GM19438 (cell line): Measurements from ENCODE around the gene IL27RA.
A peak's percentile ranks its signal among the peaks of the same experiment; 100 is the strongest.

Experiments used
- ATAC-seq: cut with Tn5 transposase; IDR thresholded peaks from one replicate; pipeline ENCODE4 v1.9.1; 2021; ENCODE audit warnings: low read depth; ENCODE audit not compliant: unreplicated experiment

The IL27RA gene

DNA sequence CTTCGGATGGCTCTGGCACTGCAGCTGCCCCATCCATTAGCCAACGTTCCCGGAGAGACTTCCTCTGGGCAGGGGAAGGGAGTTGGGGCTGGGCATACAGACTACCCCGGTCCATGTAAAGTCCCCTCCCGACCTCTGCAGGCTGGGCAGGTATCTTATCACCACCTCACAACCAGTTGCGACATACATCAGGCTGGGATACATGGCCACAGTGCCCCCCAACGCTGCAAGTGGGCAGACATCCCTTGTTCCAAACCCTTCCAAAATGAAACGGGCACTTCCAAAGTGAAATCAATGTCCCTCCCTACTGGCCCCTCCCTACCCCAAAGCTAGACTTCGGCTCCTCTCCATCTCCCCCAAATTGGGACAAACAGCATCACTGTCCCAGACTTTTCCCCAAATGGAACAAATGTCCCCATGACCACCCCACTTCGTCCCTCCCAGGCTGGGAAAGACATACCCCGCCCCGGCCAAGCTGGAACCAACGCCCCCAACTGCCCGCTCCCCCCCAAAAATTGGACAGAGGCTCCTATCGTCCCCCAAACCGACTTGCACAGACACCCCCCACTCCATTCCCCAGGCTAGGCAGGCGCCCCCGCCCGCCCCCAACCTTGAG is 25.3 kb downstream of the IL27RA start:
- ATAC-seq, result no peak

DNA sequence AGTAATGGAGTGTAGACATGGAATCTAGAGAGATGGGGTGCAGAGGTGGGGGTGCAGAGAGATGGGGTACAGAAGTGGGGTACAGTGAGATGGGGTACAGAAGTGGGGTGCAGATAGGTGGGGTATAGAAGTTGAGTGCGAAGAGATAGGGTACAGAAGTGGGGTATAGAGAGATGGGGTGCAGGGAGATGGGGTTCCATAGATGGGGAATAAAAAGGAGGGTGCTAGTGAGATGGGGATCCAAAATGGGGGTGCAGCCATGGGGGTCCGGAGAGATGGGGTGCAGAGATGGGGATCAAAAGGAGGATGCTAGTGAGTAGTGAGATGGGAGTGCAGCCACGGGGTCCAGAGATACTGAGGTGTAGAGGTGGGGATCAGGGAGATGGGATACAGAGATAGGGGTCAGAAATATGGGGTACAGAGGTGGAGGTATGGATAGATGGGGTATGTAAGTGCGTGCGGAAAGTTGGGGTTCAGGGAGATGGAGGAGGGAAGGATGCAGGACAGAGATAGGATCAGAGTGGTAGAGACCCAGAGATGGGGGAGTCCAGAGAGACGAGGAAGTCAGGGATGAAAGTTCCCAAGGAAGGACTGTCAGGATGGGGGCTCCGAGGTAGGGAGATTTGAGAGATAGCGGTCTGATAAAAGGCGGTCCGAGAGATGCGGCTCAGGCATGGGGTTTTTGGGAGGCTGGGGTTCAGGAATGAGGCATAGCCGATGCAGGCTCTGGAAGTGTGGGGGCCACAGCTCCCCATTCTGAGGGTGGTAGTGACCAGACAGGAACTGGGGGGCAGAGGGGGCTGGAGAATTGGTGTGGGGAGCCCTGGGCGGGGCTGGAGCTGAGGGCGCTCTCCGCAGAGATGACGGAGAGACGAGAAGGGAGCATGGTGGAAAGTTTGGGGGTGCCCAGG is 26.9 kb downstream of the IL27RA start:
- no peak for ATAC-seq

DNA sequence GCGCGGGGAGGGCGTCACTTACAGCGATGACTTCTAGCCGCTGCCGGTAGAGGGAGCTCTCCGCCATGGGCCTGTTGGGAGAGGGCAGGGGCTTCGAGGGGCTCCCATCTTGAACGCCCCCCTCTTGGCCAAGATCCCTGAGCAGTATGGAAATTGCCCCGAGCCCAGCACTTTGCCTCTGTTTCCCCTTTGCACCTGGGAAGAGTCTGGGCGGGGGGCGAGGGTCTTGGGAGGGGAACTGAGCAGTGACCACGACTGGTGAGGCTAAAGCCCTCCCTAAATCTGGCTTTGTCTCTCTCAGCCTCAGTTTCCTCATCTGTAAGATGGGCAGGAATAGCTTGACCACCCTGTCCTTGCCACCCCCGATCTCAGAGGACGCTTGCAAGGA is 27.5 kb downstream of the IL27RA start:
- no peak for ATAC-seq

DNA sequence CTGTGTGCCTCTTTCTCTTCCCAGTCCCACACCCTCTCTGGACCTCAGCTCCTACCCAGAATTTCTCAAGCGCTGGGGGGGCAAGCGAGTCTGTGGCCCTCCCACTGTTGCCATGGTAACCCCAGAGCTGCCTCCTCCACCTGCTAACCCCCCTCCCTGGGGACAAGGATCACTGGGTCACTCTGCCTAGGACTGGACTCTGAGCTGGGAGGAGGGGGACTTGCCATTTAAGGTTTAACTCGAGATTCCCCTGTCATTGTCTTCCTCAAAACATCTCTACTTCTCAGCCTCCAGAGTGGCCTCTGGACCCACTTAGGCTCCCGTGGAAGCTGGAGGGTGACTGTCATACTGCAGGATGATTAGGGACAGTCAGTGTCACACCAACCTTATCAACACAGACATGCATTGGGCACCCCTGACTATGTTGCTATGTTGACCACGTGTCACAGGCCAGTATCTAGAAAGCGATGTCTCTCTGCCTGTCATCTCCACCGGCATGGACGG is 28.1 kb downstream of the IL27RA start:
- ATAC-seq, result no peak

DNA sequence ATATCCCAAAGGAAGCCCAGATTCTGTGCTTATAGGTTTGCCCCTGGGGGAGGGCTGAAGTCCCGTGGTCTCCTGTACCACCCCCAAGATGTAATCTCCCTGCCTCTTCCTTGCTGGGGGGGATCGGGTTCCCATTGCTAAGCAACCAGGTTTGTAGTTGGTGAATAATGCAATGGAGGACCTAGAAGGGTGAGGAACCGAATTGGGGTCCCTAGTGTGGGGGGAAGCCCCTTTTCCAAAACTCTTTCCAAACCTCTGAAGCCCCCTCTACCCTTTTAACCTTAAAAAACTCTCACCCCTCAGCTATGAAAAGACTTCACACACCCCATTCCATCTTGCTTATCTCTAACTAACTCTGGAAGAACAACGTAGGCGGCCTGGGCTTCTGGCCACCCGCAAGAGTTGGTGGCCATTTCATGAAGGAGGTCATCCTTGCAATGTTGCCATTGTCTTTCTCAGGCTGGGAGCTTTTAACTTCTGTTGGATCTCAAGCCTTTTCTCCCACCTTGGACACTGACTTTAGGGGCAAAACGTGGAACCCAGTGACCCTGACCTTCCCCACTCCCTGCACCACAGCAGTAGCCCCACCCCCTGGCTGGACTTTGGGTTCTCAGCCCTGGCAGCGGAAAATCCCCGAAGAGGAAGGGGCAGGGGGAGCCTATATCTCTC is 29.7 kb downstream of the IL27RA start:
- no peak for ATAC-seq

DNA sequence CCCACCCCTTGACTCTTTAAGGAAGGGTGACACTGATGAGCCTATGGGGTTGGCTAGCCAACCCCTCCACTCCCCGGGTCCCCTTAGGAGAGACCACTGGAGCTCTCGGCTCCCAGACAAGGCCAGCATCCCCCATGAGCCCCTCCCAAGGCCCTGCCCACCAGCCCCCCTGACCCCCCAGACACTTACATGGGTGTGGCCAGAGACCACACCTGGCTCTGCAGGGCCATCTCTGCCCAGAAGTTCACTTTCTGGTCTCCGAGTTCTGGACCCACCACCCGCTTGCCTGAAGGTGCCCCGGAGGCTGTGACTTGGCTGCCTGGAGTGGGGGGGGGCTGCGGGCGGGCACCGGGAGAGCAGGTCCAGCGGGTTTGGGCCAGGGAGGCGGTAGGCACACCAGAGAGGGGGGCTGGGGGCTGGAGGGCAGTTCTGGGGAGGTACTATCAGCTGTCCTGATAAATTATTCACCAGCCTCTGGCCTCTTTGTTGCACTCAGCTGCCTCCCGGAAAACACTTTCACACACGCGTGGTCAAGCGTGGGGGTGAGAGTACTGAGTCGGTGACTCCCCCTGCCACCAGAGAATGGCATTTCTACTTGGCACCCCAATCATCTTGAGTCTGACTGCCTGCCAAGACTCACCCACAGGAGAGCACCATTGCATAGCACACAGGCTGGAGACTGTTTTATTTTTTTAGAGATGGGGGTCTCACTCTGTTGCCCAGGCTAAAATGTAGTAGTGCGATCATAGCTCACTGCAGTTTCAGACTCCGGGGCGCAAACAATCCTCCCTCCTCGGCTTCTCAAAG is 30.4 kb downstream of the IL27RA start, which contains the start of gene PALM3:
TSS of gene PALM3 (minus strand) at position 326 of the 807 bp plus-strand sequence. CDS start at position 230, 96 bp downstream.
- ATAC-seq, result no peak

DNA sequence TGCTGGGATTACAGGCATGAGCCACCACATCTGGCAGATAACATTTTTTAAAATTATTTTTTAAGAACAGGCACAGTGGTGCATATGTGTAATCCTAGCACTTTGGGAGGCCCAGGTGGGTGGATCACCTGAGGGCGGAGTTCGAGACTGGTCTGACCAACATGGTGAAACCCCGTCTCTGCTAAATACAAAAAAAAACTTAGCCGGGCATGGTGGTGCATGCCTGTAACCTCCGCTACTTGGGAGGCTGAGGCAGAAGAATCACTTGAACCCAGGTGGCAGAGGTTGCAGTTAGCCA is 30.9 kb downstream of the IL27RA start:
- ATAC-seq, result no peak

DNA sequence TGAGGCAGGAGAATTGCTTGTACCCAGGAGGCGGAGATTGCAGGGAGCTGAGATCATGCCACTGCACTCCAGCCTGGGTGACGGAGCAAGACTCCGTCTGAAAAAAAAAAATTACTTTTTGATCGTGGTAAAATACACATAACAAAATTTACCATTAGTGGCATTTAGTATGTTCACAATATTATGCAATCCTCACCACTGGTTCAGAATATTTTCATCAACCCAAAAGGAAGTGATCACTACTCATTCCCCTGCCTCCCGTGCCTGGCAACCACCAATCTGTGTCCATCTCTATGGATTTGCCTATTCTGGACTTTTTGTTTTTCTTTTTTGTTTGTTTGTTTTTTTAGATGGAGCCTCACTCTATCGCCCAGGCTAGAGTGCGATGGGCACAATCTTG is 31.5 kb downstream of the IL27RA start:
- no peak for ATAC-seq

DNA sequence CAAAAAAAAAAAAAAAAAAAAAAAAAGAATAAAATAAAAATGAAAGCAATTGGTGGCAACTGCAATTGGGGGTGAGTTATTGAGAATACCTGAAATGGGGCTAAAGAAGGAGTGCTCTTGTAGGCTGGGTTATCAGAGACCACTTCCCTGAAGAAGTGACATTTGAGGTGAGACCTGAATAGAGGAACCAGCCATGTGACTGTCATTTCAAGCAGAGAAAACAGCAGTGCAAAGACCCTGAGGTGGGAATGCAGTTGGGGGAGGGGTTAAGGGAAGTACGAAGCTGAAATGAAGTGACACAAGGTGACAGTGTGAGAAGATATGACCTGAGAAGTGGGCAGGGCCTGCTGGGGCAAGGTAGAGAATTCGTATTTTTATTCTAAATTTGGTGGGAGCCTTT is 34.6 kb downstream of the IL27RA start:
- no peak for ATAC-seq

DNA sequence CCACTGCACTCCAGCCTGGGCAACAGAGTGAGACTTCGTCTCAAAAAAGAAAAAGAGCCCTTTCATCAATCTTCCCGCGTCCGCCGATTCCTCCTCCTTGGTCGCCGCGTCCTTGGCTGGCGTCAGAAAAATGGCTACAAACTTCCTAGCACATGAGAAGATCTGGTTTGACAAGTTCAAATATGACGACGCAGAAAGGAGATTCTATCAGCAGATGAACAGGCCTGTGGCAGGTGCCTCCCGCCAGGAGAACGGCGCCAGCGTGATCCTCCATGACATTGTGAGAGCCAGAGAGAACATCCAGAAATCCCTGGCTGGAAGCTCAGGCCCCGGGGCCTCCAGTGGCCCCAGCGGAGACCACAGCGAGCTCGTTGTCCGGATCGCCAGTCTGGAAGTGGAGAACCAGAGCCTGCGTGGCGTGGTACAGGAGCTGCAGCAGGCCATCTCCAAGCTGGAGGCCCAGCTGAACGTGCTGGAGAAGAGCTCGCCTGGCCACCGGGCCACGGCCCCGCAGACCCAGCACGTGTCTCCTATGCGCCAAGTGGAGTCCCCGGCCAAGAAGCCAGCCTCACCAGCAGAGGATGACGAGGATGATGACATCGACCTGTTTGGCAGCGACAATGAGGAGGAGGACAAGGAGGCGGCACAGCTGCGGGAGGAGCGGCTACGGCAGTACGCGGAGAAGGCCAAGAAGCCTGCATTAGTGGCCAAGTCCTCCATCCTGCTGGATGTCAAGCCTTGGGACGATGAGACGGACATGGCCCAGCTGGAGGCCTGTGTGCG is 38.9 kb downstream of the IL27RA start:
- ATAC-seq, result no peak

DNA sequence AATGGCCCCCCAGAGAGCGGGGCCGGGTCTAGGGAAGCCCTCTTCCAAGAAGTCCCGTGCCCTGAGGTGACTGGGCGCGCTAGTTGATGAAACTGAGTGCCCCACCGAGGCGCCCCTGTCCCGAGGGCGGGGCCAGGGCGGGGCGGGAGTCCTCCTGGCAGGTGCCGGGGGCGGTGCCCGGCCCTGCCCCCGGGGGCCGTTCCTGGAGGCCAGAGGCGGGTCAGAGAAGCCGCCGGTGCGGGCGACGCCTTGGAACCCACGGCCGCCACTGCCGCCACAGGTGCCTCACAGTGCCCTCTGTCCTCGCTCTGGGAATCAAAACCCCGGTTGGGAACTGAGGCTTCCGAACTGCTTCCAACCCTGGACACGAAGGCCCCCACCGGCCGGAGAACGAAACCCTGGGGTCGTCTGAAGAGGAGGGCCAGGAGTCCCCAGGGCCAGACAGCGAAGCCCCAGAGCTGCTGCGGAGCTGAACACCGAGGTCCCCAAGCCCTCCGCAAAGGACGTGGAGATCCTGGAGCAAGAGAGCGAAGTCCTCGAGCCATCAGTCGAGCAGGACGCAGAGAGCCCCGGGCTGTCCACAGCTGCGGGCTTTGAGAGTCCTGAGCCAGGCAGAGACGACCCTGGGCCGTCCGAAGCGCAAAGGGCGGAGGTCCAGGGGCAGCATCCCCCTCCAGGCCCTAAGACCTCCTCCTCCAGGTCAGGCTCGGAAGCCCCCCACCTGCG is 41.1 kb downstream of the IL27RA start, which contains the start of gene MISP3:
TSS of gene MISP3 (plus strand) at position 252 of the 726 bp plus-strand sequence. CDS start 524 bp downstream, outside the sequence.
- no peak for ATAC-seq

DNA sequence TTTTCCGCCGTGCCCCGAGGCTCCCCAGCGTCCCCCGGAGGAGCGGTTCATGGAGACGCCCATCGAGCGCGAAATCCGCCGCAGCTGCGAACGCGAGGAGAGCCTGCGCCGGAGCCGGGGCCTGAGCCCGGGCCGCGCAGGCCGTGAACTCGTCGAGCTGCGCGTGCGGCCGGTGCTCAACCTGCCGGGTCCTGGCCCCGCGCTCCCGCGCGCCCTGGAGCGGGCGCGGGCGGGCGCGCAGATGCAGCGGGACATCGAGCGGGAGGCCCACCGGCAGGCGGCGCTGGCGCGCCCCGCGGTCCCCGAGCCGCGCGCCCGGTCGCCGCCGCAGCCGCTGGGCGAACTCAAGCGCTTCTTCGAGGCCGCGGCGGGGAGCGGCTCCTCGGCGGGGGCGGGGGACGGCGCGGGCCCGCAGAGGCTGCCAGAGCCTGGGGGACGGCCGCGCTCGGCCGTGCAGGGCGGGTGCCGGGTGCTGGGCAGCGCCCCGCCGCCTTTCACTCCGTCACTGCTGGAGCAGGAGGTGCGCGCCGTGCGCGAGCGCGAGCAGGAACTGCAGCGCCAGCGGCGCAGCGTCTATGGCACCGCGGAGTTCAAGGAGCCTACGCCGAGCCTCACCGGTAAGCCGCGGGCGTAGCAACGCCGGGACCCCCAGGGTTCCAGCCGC is 41.8 kb downstream of the IL27RA start:
- no peak for ATAC-seq

DNA sequence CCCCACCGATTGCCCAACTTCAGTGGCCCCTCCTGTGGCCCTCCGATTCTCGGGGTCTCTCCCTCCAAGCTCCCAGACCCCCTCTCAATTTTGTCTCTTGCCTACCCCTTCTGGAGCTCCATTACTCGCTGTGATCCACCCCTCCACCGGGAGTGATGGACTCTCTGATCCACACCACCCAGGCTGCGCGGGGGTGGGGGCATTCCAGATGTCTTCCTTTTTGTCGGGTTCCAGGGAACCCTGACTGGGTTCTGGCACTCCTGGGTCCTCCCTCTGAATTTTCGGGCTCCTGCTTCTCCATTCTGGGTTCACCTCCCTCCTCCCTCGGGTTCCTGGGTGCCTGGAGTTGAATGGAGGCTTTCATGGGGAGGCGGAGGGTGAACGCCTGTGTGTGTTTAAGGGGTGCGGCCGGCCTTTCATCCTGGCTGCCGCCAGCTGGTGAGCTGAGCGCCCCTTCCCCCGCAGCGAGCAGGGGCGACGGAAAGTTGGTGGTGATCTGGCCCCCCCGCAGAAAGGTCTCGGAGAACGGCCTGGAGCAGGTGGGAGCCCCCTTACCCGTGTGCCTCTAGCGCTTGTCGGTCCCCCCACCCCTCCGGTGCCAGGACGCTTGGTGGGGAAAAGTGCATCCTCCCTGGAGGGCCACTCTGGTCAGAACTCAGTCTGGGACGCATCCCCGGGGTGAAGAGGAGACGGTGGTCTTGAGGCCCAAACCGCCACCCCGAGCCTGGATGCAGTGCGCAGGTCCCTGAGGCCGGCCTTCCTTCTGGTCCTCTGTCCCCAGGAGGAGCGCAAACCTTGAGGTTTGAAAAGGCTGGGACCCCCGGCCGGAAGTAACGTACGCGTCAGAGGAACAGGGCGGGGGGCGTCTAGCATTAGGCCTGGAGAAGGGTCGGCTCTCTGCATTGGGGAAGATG is 42.6 kb downstream of the IL27RA start:
- no peak for ATAC-seq

DNA sequence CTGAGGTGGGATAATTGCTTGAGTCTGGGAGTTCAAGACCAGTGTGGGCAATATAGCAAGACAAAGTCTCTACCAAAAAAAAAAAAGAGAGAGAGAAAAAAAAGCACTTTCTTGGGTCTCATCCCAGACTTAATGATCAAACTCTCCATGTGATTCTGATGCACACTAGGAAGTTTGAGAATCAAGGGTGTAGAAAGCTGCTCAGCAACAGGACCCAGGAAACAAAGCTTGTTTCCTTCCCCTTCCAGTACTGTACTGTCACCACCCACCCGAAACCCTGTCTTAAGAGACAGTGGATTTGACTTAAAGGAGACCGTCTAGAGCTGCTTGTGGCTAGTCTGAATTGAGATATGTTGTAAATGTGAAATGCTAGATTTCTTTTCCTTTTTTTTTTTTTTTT is 46.8 kb downstream of the IL27RA start:
- ATAC-seq, result no peak

DNA sequence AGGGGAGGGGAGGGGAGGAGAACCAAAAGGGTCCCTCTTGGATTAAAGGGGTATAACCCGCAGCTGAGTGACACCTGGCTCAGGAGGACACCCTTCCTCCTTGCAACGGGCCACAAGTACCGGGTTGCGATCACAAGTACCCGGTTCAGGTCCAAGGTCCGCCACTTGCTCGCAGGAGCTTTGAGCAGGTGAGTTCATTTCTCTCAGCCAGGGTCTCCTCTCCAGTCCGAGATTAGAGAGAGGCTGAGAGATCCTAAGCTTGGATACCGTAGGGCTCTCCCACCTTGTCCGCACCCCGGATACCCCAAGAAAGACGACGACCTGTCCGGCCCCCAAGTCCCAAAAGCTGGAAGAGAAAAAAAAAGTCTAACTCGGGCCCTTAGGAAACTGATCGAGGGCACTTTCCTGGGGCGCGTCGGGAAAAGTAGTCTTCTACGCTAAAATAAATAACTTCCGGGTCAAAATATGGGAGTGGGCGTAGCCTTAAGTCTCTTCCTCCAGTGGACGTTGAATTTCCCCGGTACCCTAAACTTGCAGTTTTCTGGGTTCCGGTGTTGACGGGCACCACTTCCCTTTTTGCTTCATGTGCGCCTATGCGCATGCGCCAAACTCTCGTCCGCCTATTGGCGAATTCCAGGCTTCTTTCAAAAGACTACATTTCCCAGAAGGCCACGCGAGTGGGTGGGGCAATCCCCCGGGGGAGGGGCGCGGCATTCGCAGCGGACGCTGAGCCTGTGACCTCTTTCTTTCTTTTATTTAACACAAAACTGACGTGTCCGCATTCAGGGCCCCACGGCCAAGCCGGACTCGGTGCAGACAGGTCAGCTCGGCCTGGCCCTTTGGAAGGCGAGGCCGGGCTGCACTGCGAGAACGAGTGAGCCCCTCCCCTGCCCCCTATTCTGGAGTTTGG is 49.6 kb downstream of the IL27RA start:
- ATAC-seq, result peak; percentile 65
